Stimulated activated CD4-positive, alpha-beta T cell treated with anti-CD3 and anti-CD28 coated beads, Interleukin-2, amount 100 ng/mL, for 24 hours (primary cell): ENCODE results near the gene KCNH3.

Experiments
- DNase-seq, 2 donors: peaks; one replicate each; pipeline ENCODE4 v3.0.0-alpha.2; 2020

Gene KCNH3

GRCh38 chr12:49546481-49546880 lies 7.7 kb downstream of the KCNH3 start:
- no peak for DNase-seq

- DNase-seq, result no peak
Measured at GRCh38 chr12:49547090-49547690, 8.4 kb downstream of the KCNH3 start.

GRCh38 chr12:49548481-49548821 lies 9.6 kb downstream of the KCNH3 start:
- no peak for DNase-seq

GRCh38 chr12:49548822-49549648 lies 10.2 kb downstream of the KCNH3 start:
- DNase-seq, result peak; percentile 31 to 43

GRCh38 chr12:49549735-49550692 lies 11.2 kb downstream of the KCNH3 start:
- DNase-seq, result no peak

GRCh38 chr12:49550693-49551252 lies 11.9 kb downstream of the KCNH3 start:
- DNase-seq, result no peak

- DNase-seq, result no peak
Measured at GRCh38 chr12:49552014-49552413, 13.2 kb downstream of the KCNH3 start.

- no peak for DNase-seq
Measured at GRCh38 chr12:49552425-49552824, 13.6 kb downstream of the KCNH3 start.

- DNase-seq, result no peak
Measured at GRCh38 chr12:49552899-49553298, 14.1 kb downstream of the KCNH3 start.

- DNase-seq, result no peak
Measured at GRCh38 chr12:49553512-49554088, 14.8 kb downstream of the KCNH3 start.

- no peak for DNase-seq
Measured at GRCh38 chr12:49554266-49554665, 15.4 kb downstream of the KCNH3 start.

GRCh38 chr12:49555631-49556390 lies 17.0 kb downstream of the KCNH3 start:
- DNase-seq, result no peak

- no peak for DNase-seq
Measured at GRCh38 chr12:49556391-49557186, 17.8 kb downstream of the KCNH3 start.

GRCh38 chr12:49557187-49557916 lies 18.5 kb downstream of the KCNH3 start:
- no peak for DNase-seq

GRCh38 chr12:49557917-49558215 lies 19.0 kb downstream of the KCNH3 start:
- no peak for DNase-seq

- DNase-seq, result no peak
Measured at GRCh38 chr12:49558526-49558925, 19.7 kb downstream of the KCNH3 start.

- no peak for DNase-seq
Measured at GRCh38 chr12:49559011-49559675, 20.3 kb downstream of the KCNH3 start.

GRCh38 chr12:49560695-49561094 lies 21.9 kb downstream of the KCNH3 start:
- DNase-seq, result no peak

GRCh38 chr12:49562233-49562632 lies 23.4 kb downstream of the KCNH3 start:
- DNase-seq, result no peak

- DNase-seq, result no peak
Measured at GRCh38 chr12:49562831-49563230, 24.0 kb downstream of the KCNH3 start.
